ENCODE data around the gene FLYWCH1.

Gene FLYWCH1

GRCh38 chr16:2973605-2974318 lies 62.0 kb downstream of the FLYWCH1 start:
- Histone ChIP-seq H3K36me3 (ENCODE audit: insufficient read depth, low read length) (peaks cover 20% of the 10 kb centered on the region; the same call in 1 of the 2 replicates), H3K4me3 (no peak overlapping the region), H3K27ac (peak overlapping the region; percentile 51; the same call in 1 of the 2 replicates), H3K9ac (ENCODE audit: insufficient read length) (no peak overlapping the region), H3K9me3 (ENCODE audit: low read depth, low read length) (no peaks in the 10 kb centered on the region)
- no peak for DNase-seq (ENCODE audit: low read depth, low spot score)
- TF ChIP-seq POLR2AphosphoS5 (IDR thresholded peaks at IDR 0.05; ENCODE audit: borderline replicate concordance, low read depth, low read length) (peak; percentile 1; the same call in 1 of the 2 replicates), EZH2 (IDR thresholded peaks at IDR 0.05) (no peak)

- Histone ChIP-seq H3K27ac (no peak overlapping the region), H3K9ac (ENCODE audit: insufficient read length) (no peak overlapping the region), H3K4me3 (no peak overlapping the region), H3K36me3 (ENCODE audit: insufficient read depth, low read length) (peaks cover 20% of the 10 kb centered on the region; the same call in 1 of the 2 replicates), H3K9me3 (ENCODE audit: low read depth, low read length) (no peaks in the 10 kb centered on the region)
- DNase-seq (ENCODE audit: low read depth, low spot score) = no peak
- no peak for TF ChIP-seq POLR2AphosphoS5 (IDR thresholded peaks at IDR 0.05; ENCODE audit: borderline replicate concordance, low read depth, low read length)
- no peak for TF ChIP-seq FOXP2 (optimal IDR thresholded peaks at IDR 0.05; ENCODE audit: control extremely low read depth, extremely low read length, insufficient read depth)
Measured at GRCh38 chr16:2974319-2975056, 62.8 kb downstream of the FLYWCH1 start.

- peaks cover 20% of the 10 kb centered on the region; the same call in 1 of the 2 replicates for H3K36me3 ChIP-seq (ENCODE audit: insufficient read depth, low read length)
- H3K27ac ChIP-seq = no peak overlapping the region
- H3K9me3 ChIP-seq (ENCODE audit: low read depth, low read length) = no peaks in the 10 kb centered on the region
- no peak for DNase-seq (ENCODE audit: low read depth, low spot score)
- TF ChIP-seq EZH2 (IDR thresholded peaks at IDR 0.05) (no peak), FOXP2 (optimal IDR thresholded peaks at IDR 0.05; ENCODE audit: control extremely low read depth, extremely low read length, insufficient read depth) (no peak), POLR2AphosphoS5 (IDR thresholded peaks at IDR 0.05; ENCODE audit: borderline replicate concordance, low read depth, low read length) (no peak)
- no peak overlapping the region for H3K9ac ChIP-seq (ENCODE audit: insufficient read length)
- no peak overlapping the region for H3K4me3 ChIP-seq
Measured at GRCh38 chr16:2975161-2975795, 63.5 kb downstream of the FLYWCH1 start.

- TF ChIP-seq POLR2AphosphoS5 (IDR thresholded peaks at IDR 0.05; ENCODE audit: borderline replicate concordance, low read depth, low read length) = no peak
- TF ChIP-seq EZH2 (IDR thresholded peaks at IDR 0.05) = no peak
- TF ChIP-seq FOXP2 (optimal IDR thresholded peaks at IDR 0.05; ENCODE audit: control extremely low read depth, extremely low read length, insufficient read depth) = no peak
- Histone ChIP-seq H3K9ac (ENCODE audit: insufficient read length) (no peak overlapping the region), H3K4me3 (no peak overlapping the region), H3K9me3 (ENCODE audit: low read depth, low read length) (no peaks in the 10 kb centered on the region), H3K36me3 (ENCODE audit: insufficient read depth, low read length) (peaks cover 20% of the 10 kb centered on the region; the same call in 1 of the 2 replicates), H3K27ac (no peak overlapping the region)
- no peak for DNase-seq (ENCODE audit: low read depth, low spot score)
Measured at GRCh38 chr16:2976201-2976600, 64.5 kb downstream of the FLYWCH1 start.

DNA sequence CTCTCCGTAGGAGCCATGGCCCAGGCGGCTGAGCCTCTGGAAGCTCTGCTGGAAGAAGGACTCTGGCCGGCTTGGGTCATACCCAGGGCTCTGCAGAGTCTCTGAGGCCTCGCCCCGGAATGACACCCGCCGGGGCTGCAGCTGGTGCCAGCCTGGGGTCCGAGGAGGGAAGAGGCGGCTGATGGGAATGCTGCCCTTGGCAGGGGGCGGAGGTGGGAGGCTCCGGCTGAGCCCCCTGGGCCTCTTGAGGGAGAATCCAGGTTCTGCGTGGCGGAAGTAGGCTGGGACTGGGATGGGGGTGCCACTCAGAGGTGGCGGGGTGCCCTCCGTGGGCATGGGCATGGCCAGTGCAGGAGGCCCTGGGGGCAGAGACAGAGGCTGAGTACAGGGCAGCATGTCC lies 64.9 kb downstream of the FLYWCH1 start:
- Histone ChIP-seq H3K27ac (no peak overlapping the region), H3K36me3 (ENCODE audit: insufficient read depth, low read length) (peaks cover 20% of the 10 kb centered on the region; the same call in 1 of the 2 replicates), H3K9ac (ENCODE audit: insufficient read length) (no peak overlapping the region), H3K9me3 (ENCODE audit: low read depth, low read length) (no peaks in the 10 kb centered on the region), H3K4me3 (no peak overlapping the region)
- no peak for DNase-seq (ENCODE audit: low read depth, low spot score)
- TF ChIP-seq POLR2AphosphoS5 (IDR thresholded peaks at IDR 0.05; ENCODE audit: borderline replicate concordance, low read depth, low read length) = no peak
- no peak for TF ChIP-seq FOXP2 (optimal IDR thresholded peaks at IDR 0.05; ENCODE audit: control extremely low read depth, extremely low read length, insufficient read depth)
- no peak for TF ChIP-seq EZH2 (IDR thresholded peaks at IDR 0.05)

- Histone ChIP-seq H3K9me3 (ENCODE audit: low read depth, low read length) (no peaks in the 10 kb centered on the region), H3K9ac (ENCODE audit: insufficient read length) (no peak overlapping the region), H3K36me3 (ENCODE audit: insufficient read depth, low read length) (peaks cover 17% of the 10 kb centered on the region; the same call in 1 of the 2 replicates), H3K27ac (no peak overlapping the region), H3K4me3 (no peak overlapping the region)
- no peak for DNase-seq (ENCODE audit: low read depth, low spot score)
- no peak for TF ChIP-seq FOXP2 (optimal IDR thresholded peaks at IDR 0.05; ENCODE audit: control extremely low read depth, extremely low read length, insufficient read depth)
- no peak for TF ChIP-seq POLR2AphosphoS5 (IDR thresholded peaks at IDR 0.05; ENCODE audit: borderline replicate concordance, low read depth, low read length)
- TF ChIP-seq EZH2 (IDR thresholded peaks at IDR 0.05) = no peak
Measured at GRCh38 chr16:2977440-2977839, 65.7 kb downstream of the FLYWCH1 start.

GRCh38 chr16:2979669-2980226 lies 68.0 kb downstream of the FLYWCH1 start:
- H3K27ac ChIP-seq = peak overlapping the region; percentile 64; the same call in 1 of the 2 replicates
- DNase-seq (ENCODE audit: low read depth, low spot score) = no peak
- H3K9me3 ChIP-seq (ENCODE audit: low read depth, low read length) = no peaks in the 10 kb centered on the region
- peak overlapping the region; percentile 92 for H3K9ac ChIP-seq (ENCODE audit: insufficient read length)
- TF ChIP-seq EZH2 (IDR thresholded peaks at IDR 0.05) = no peak
- no peak for TF ChIP-seq FOXP2 (optimal IDR thresholded peaks at IDR 0.05; ENCODE audit: control extremely low read depth, extremely low read length, insufficient read depth)
- TF ChIP-seq POLR2AphosphoS5 (IDR thresholded peaks at IDR 0.05; ENCODE audit: borderline replicate concordance, low read depth, low read length) = no peak
- H3K4me3 ChIP-seq = peak overlapping the region; percentile 89
- peaks cover 13% of the 10 kb centered on the region; the same call in 1 of the 2 replicates for H3K36me3 ChIP-seq (ENCODE audit: insufficient read depth, low read length)
